ENCODE data around the gene TAF4.

The TAF4 gene

GRCh38 chr20:62019881-62020492, 45.7 kb downstream of the TAF4 start:
- H3K4me3 ChIP-seq (ENCODE audit: low read length) = no peak overlapping the region
- no peak for TF ChIP-seq CTCF (conservative IDR thresholded peaks at IDR 0.05; ENCODE audit: low read depth, low read length)
- DNase-seq (ENCODE audit: low read depth) = no peak

- H3K4me3 ChIP-seq (ENCODE audit: low read length) = no peak overlapping the region
- TF ChIP-seq CTCF (conservative IDR thresholded peaks at IDR 0.05; ENCODE audit: low read depth, low read length) = no peak
- DNase-seq (ENCODE audit: low read depth) = no peak
Measured at GRCh38 chr20:62019144-62019805, 46.4 kb downstream of the TAF4 start.

- no peak for TF ChIP-seq CTCF (conservative IDR thresholded peaks at IDR 0.05; ENCODE audit: low read depth, low read length)
- DNase-seq (ENCODE audit: low read depth) = no peak
- H3K4me3 ChIP-seq (ENCODE audit: low read length) = no peak overlapping the region
Measured at GRCh38 chr20:62018437-62019143, 47.1 kb downstream of the TAF4 start.

GRCh38 chr20:62015540-62016288, 50.0 kb downstream of the TAF4 start:
- no peak overlapping the region for H3K4me3 ChIP-seq (ENCODE audit: low read length)
- TF ChIP-seq CTCF (conservative IDR thresholded peaks at IDR 0.05; ENCODE audit: low read depth, low read length) = no peak
- no peak for DNase-seq (ENCODE audit: low read depth)

- no peak for DNase-seq (ENCODE audit: low read depth)
- H3K4me3 ChIP-seq (ENCODE audit: low read length) = no peak overlapping the region
- no peak for TF ChIP-seq CTCF (conservative IDR thresholded peaks at IDR 0.05; ENCODE audit: low read depth, low read length)
Measured at GRCh38 chr20:62014889-62015537, 50.7 kb downstream of the TAF4 start.

- DNase-seq (ENCODE audit: low read depth) = no peak
- no peak for TF ChIP-seq CTCF (conservative IDR thresholded peaks at IDR 0.05; ENCODE audit: low read depth, low read length)
- H3K4me3 ChIP-seq (ENCODE audit: low read length) = no peak overlapping the region
Measured at GRCh38 chr20:62014488-62014775, 51.2 kb downstream of the TAF4 start.

Measured in retinal pigment epithelial cell (primary cell).